ENCODE data around the gene SPOP.
"Not testable (repeated sequence)": the region's sequence is repeated elsewhere in the genome, so short reads cannot be mapped to it uniquely, and the experiment has no call there.

The SPOP gene

DNA sequence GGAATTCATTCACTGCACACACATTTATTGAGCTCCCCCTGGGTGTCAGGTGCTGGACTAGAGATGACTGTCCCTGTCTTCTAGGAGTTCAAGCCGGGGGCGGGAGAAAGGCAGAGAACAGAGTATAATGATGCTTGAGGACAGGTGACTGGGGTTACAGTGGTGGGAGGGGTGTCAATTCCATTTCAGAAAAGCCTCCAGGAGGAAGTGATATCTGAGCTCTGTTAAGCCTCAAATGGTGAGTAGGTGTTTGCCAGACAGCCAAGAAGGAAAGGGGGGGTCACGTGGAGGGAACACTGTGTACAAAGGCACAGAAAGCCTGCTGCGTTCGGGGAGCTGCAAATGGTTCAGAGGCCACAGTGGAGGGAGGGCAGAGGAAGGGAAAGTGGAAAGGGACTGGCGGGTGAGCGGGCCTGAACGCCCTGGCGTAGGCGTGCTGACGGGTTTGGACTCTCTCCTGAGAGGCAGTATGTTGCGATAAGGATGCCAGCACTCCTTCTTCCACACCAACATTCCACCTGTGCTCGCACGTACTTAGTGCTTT lies 111.9 kb downstream of the SPOP start:
- Mint-ChIP-seq H3K27me3 (peaks cover 22% of the 10 kb centered on the region), H3K27ac (peak overlapping the region; percentile 68), H3K4me1 (ENCODE audit: low read depth) (peaks cover 18% of the 10 kb centered on the region), H3K36me3 (ENCODE audit: low read depth) (peaks cover 1% of the 10 kb centered on the region), H3K9me3 (no peaks in the 10 kb centered on the region), H3K4me3 (no peak overlapping the region)
- DNase-seq: no peak

DNA sequence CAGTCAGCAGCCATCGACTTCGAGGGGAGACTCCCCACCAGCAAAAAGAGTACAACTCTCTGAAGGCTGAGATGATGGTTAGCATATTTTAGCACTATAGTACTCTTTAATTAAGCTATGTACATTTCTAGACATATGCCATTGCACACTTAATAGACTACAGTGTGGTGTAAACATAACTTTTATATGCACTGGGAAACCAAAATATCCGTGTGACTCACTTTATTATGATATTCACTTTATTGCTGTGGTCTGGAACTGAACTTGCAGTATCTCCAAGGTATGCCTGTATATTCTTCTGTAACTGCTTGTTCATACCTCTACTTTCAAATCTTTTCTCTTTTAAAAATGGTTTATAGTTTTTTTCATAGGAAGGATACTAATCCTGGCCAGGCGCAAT lies 113.3 kb downstream of the SPOP start:
- Mint-ChIP-seq H3K27ac (no peak overlapping the region), H3K4me1 (ENCODE audit: low read depth) (peaks cover 18% of the 10 kb centered on the region), H3K27me3 (peaks cover 18% of the 10 kb centered on the region), H3K9me3 (no peaks in the 10 kb centered on the region), H3K4me3 (no peak overlapping the region), H3K36me3 (ENCODE audit: low read depth) (no peaks in the 10 kb centered on the region)
- no peak for DNase-seq

- no peak for DNase-seq
- Mint-ChIP-seq H3K9me3 (no peaks in the 10 kb centered on the region), H3K36me3 (ENCODE audit: low read depth) (no peaks in the 10 kb centered on the region), H3K4me1 (ENCODE audit: low read depth) (peaks cover 7% of the 10 kb centered on the region), H3K27me3 (peaks cover 4% of the 10 kb centered on the region), H3K27ac (no peak overlapping the region), H3K4me3 (no peak overlapping the region)
Measured at GRCh38 chr17:49557312-49558024, 120.4 kb downstream of the SPOP start.

DNA sequence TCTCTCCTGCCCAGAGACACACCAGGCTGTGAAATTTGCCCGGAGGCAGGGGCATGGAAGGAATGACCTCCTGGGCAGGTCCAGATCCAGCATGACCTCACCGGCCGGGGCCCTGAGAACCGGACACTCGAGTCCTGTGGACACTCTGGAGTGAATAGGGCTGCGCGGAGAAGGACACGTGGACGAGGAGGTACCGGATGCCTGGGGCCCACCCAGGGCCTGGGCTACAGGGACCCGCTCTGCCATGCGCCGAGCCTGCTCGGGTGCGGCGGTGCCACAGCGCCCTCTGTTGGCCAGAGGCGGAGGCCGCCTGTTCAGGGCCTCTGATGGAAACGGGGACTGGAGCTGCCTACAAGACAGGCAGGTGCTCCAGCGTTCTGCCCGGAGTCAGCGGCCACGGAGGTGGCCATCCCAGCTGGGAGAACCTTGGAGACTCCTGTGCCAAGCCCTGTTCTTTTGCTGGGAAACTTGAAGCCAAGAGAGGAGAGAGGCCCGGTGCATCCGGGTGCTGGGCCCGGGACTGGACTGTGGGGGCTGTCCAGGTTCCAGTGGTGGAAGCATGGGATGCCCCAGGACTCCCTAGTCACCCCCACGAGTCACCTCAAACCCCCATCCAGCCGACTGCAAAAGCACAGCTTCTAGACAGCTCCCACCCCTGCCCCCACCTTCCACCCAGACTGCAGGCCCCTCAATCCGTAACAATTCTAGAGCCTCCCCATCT lies 121.5 kb downstream of the SPOP start:
- peaks cover 4% of the 10 kb centered on the region for H3K27me3 Mint-ChIP-seq
- DNase-seq: peak; percentile 93
- H3K4me1 Mint-ChIP-seq (ENCODE audit: low read depth): peaks cover 7% of the 10 kb centered on the region
- H3K36me3 Mint-ChIP-seq (ENCODE audit: low read depth): no peaks in the 10 kb centered on the region
- H3K9me3 Mint-ChIP-seq: no peaks in the 10 kb centered on the region
- peak overlapping the region; percentile 26 for H3K27ac Mint-ChIP-seq
- H3K4me3 Mint-ChIP-seq: no peak overlapping the region

- Mint-ChIP-seq H3K27me3 (peaks cover 4% of the 10 kb centered on the region), H3K4me3 (no peak overlapping the region), H3K9me3 (no peaks in the 10 kb centered on the region), H3K27ac (peak overlapping the region; percentile 26), H3K4me1 (ENCODE audit: low read depth) (peaks cover 7% of the 10 kb centered on the region), H3K36me3 (ENCODE audit: low read depth) (no peaks in the 10 kb centered on the region)
- no peak for DNase-seq
Measured at GRCh38 chr17:49555495-49556222, 122.2 kb downstream of the SPOP start.

- Mint-ChIP-seq H3K4me3 (no peak overlapping the region), H3K4me1 (ENCODE audit: low read depth) (peaks cover 7% of the 10 kb centered on the region)
Measured at GRCh38 chr17:49554694-49555494, 123.0 kb downstream of the SPOP start.

DNA sequence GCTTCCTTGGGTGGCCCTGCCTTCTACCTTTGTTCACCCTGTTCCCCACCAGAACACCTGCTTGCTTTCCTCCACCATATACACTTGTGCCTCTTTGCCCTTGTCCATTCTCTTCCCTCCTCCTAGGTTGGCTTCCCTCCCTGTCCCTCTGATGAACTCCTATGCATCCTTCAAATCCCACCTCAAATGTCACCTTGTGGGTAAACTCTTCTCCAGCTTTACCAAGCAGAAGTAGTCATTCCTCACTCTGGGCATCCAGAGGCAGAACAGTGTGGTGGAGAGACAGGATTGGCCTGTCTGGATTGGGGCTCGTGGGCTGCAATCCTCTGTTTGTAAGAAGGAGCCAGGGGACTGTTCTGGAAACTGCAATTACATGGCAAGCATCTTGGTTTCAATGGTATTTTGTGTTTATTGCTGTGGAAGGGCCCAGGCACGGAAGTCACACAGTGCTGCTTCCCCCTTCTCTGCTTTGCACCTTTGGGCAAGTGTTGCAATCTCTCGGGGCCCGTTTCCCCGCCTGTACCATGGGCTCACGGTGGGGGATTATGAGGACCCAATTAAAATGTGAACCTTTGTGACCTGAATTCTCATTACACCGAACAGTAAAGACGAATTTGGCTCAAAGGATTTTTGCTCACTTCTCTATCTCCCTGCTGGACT lies 124.1 kb downstream of the SPOP start:
- Mint-ChIP-seq H3K27ac (no peak overlapping the region), H3K4me1 (ENCODE audit: low read depth) (peaks cover 7% of the 10 kb centered on the region), H3K4me3 (no peak overlapping the region), H3K36me3 (ENCODE audit: low read depth) (no peaks in the 10 kb centered on the region), H3K27me3 (peaks cover 4% of the 10 kb centered on the region), H3K9me3 (no peaks in the 10 kb centered on the region)
- no peak for DNase-seq

More at GRCh38 chr17:49554694-49555494, 123.0 kb downstream of the SPOP start:
- Mint-ChIP-seq H3K27me3 (peaks cover 4% of the 10 kb centered on the region), H3K27ac (no peak overlapping the region), H3K36me3 (ENCODE audit: low read depth) (no peaks in the 10 kb centered on the region), H3K9me3 (no peaks in the 10 kb centered on the region)
- no peak for DNase-seq

DNA sequence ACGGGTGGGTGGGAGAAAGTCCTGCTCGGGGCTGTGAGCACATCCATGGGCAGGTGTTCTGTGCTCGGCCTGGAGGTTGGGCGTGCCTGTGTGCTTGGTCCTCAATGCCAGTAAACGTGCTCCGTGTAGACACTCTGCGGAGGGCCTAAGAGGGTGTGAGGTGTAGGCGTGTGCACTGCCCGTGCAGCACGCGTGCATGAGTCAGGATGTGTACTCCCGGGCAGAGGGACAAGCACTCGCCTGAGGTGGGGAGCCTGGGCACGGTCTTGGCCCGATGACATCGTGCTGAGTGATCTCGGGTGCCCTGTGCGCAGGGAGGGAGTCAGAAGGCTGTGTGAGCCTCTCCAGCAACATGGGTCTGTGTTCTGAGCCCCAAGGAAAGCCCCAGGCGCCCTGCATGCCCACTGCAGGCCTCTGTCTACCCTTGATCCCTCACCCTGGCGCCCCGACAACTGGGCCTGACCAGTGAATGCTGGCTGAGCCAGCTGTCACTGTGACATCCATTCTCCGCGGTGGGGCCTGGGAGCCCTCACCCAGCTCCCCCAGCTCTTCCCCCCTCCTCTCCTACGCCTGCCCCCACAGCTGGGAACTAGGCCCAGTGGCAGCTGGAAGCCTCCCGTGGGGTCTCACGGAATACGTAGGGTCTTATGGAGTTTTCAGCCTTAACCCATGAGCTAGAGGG lies 125.7 kb downstream of the SPOP start:
- Mint-ChIP-seq H3K27ac (no peak overlapping the region), H3K4me1 (ENCODE audit: low read depth) (peaks cover 5% of the 10 kb centered on the region), H3K9me3 (no peaks in the 10 kb centered on the region), H3K4me3 (no peak overlapping the region), H3K27me3 (peaks cover under 1% of the 10 kb centered on the region), H3K36me3 (ENCODE audit: low read depth) (no peaks in the 10 kb centered on the region)
- DNase-seq: no peak

DNA sequence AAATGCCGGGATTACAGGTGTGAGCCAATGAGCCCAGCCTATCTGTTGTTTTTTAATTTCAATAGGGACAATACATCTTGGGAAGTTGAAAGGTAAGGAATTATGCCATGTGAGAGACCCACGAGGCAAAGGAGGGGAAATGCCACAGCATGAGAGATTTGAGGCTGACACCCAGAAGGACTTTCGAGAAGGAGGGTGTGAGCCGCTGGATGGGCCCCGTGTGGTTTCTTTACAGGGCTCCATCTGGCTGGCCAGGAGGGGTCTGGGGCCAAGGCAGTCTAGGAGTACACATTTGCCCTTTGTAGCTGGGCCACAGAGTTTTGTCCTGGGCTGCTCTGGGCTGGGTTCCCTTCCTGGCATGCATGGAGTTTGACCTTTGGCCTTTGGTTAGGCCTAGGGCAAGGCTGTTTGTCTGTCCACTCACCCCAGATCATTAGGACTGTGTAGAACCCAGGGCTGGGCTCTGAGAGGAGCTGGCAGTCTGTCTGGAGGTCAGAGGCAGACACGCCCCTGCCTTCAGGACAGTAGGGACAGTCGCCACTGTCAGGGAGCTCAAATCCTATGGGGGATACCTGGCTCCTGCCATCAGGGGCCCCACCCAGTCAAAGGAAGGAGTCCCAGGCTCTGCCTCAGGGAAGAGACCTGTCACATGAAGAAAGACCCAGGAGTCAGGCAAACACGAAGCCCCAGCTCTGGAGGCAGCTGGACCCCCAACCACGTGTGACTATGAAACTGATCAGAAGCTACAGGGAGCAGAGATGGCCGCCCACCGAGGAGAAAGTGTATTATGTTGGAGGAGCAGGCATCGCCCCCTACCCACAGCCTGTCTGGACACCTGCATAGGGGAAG lies 126.5 kb downstream of the SPOP start:
- Mint-ChIP-seq H3K4me3 (no peak overlapping the region), H3K27ac (no peak overlapping the region), H3K4me1 (ENCODE audit: low read depth) (peaks cover 5% of the 10 kb centered on the region)

GRCh38 chr17:49550764-49551163 lies 127.1 kb downstream of the SPOP start:
- H3K27me3 Mint-ChIP-seq; DNase-seq; H3K9me3 Mint-ChIP-seq; H3K27ac Mint-ChIP-seq; H3K4me1 Mint-ChIP-seq (ENCODE audit: low read depth); H3K4me3 Mint-ChIP-seq; H3K36me3 Mint-ChIP-seq (ENCODE audit: low read depth): not testable (repeated sequence)

More for the DNA sequence above, 126.5 kb downstream of the SPOP start:
- Mint-ChIP-seq H3K27me3 (no peaks in the 10 kb centered on the region), H3K9me3 (no peaks in the 10 kb centered on the region), H3K36me3 (ENCODE audit: low read depth) (no peaks in the 10 kb centered on the region)
- no peak for DNase-seq

- H3K4me1 Mint-ChIP-seq (ENCODE audit: low read depth): no peaks in the 10 kb centered on the region
- DNase-seq: no peak
- H3K27me3 Mint-ChIP-seq: no peaks in the 10 kb centered on the region
- no peak overlapping the region for H3K4me3 Mint-ChIP-seq
- no peak overlapping the region for H3K27ac Mint-ChIP-seq
- H3K36me3 Mint-ChIP-seq (ENCODE audit: low read depth): no peaks in the 10 kb centered on the region
- H3K9me3 Mint-ChIP-seq: no peaks in the 10 kb centered on the region
Measured at GRCh38 chr17:49549691-49550678, 127.9 kb downstream of the SPOP start.

DNA sequence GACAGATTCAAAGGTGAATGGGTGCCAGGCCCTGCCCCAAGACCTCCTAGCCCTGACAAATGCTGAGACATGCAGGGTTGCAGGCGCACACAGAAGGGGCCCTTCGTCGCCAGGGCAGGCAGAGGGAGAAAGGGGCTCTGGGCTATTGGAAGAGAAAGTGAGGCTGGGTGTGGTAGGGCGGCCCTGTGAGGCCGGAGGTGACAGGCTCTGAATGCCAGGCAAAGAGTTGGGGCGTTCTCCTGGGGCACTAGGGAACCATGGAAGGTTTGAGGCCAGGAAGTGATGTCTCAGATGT lies 128.6 kb downstream of the SPOP start:
- Mint-ChIP-seq H3K4me3 (no peak overlapping the region), H3K27me3 (no peaks in the 10 kb centered on the region), H3K27ac (no peak overlapping the region), H3K36me3 (ENCODE audit: low read depth) (no peaks in the 10 kb centered on the region), H3K4me1 (ENCODE audit: low read depth) (no peaks in the 10 kb centered on the region), H3K9me3 (no peaks in the 10 kb centered on the region)
- no peak for DNase-seq

Data from activated T-cell treated with anti-CD3 and anti-CD28 coated beads, Interleukin-2, amount 50 U/mL, for 24 hours (primary cell).